Testis (tissue), 3 donors: Measurements from ENCODE around the gene ASTN1. TPM values are rescaled to one million over a fixed set of nuclear protein-coding genes. Genes with fewer than 3 reads are reported as not detected.

Experiments used
- DNase-seq: peaks from one replicate; pipeline ENCODE4 v3.0.0-alpha.2; 2019
- H3K27ac ChIP-seq, 2 donors: fragments of 200-600 bp; sonication (generic); one replicate each; pipeline ENCODE4 v1.5.1; 2019
- H3K27me3 ChIP-seq: fragments of 200-600 bp; sonication (generic); one replicate; pipeline ENCODE4 v1.5.1; 2019
- H3K36me3 ChIP-seq: fragments of 200-600 bp; sonication (generic); one replicate; pipeline ENCODE4 v1.5.1; 2017; ENCODE audit warnings: low read depth; ENCODE audit errors: missing control alignments
- H3K4me1 ChIP-seq: fragments of 200-600 bp; sonication (generic); one replicate; pipeline ENCODE4 v1.5.1; 2019
- H3K4me3 ChIP-seq, 2 donors: fragments of 200-600 bp; sonication (generic); one replicate each; pipeline ENCODE4 v1.5.1; 2017 to 2019
- H3K9me3 ChIP-seq: fragments of 200-600 bp; sonication (generic); one replicate; pipeline ENCODE4 v1.5.1; 2017
- POLR2A ChIP-seq: fragments of 450-650 bp; IDR thresholded peaks from one replicate; pipeline ENCODE4 v1.6.1; 2017; ENCODE audit warnings: antibody characterized with exemption, mild to moderate bottlenecking, moderate library complexity
- WGBS, 2 donors: methylation state at CpG; one replicate each; pipeline ENCODE4 v1.1.5; 2018; 5-methylcytosine and 5-hydroxymethylcytosine counted together
- intact Hi-C: fragments of 100-400 bp; cut with DNase I; formaldehyde crosslinking; loops from one replicate; pipeline ENCODE4 v1.15.1; 2023; ENCODE audit warnings: low total_unique reads
- polyA plus RNA-seq: library from polyadenylated mRNA; stranded (reverse); fragments of 350-450 nt; fragmentation: Illumina TruSeq; extraction: RNeasy Lipid Tissue Mini Kit (QIAGEN cat#74804); gene quantifications from one replicate; pipeline ENCODE4 v1.2.3, GENCODE V29; 2014; ENCODE audit warnings: low read depth, low replicate concordance; ENCODE audit not compliant: insufficient read depth
- total RNA-seq, 2 donors: library from RNA; depleted of rRNA; stranded (reverse); fragments of >200 nt; gene quantifications; one replicate each; pipeline ENCODE4 v1.2.3, GENCODE V29; 2016
- TF ChIP-seq, protein P1 (sequence below), 3 experiments: fragments of 450-650 bp in 2 of 3; fragments of 200-600 bp in 1 of 3; sonication (generic) in 1 of 3; IDR thresholded peaks; one replicate each; pipeline ENCODE4 v1.5.1; 2016 to 2019; ENCODE audit warnings: antibody characterized with exemption in 3 of 3, mild to moderate bottlenecking in 2 of 3, moderate library complexity in 1 of 3

The ASTN1 gene
- total and polyA plus RNA-seq, 3 donors from 2014 or later: 1.2 to 2.7 (median 2.1) TPM

DNA sequence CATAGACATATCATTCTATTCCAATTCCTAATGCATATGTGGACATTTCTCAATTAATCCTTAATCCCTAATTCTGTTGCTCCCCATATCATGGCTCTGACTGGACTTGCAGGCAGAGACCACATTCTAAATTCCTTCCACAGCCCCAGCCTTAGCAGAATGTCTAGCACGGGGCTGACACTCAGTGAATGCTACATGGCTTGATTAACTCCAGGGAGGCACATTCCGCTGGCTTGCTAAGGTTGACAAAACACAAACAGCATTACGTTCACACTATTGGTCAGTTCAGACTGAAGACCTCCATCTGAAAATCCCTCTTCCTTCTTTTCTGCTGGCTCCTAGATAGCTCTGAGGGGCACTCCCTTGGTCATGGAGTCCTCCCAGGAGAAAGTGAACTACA lies 119.4 kb downstream of the ASTN1 start:
- intact Hi-C loops: no loop called here
- H3K9me3 ChIP-seq: no peaks in the 10 kb centered on the region
- no peak overlapping the region for H3K4me3 ChIP-seq
- TF ChIP-seq, protein P1, sequence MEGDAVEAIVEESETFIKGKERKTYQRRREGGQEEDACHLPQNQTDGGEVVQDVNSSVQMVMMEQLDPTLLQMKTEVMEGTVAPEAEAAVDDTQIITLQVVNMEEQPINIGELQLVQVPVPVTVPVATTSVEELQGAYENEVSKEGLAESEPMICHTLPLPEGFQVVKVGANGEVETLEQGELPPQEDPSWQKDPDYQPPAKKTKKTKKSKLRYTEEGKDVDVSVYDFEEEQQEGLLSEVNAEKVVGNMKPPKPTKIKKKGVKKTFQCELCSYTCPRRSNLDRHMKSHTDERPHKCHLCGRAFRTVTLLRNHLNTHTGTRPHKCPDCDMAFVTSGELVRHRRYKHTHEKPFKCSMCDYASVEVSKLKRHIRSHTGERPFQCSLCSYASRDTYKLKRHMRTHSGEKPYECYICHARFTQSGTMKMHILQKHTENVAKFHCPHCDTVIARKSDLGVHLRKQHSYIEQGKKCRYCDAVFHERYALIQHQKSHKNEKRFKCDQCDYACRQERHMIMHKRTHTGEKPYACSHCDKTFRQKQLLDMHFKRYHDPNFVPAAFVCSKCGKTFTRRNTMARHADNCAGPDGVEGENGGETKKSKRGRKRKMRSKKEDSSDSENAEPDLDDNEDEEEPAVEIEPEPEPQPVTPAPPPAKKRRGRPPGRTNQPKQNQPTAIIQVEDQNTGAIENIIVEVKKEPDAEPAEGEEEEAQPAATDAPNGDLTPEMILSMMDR (IDR thresholded peaks at IDR 0.05): no peak
- no peak for TF ChIP-seq POLR2A
- H3K36me3 ChIP-seq: no peaks in the 10 kb centered on the region
- H3K27ac ChIP-seq: no peak overlapping the region
- H3K4me1 ChIP-seq: no peaks in the 10 kb centered on the region
- 88% methylated on average over 3 of the region's 3 CpGs for WGBS, 2 donors
- H3K27me3 ChIP-seq: no peaks in the 10 kb centered on the region
- DNase-seq: no peak

DNA sequence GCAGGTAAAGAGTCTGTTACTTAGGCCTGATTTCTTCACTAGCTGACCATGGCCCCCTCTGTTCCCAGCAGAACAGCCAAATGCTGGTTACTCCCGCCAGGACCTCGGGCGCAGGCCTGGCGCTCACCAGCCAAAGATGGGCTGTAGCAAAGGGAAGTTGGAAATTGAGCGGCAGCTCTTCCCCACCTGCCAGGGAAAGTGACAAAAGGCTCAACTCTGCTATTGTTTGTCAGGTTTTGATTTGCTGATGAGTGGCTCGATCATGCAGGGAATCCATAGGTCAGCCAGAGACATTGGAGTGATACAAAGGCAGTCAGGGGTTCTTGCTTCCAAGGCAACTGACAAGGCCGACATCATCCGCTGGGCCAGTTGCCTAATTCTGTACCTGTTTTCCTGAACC lies 120.1 kb downstream of the ASTN1 start:
- 85 to 89% methylated on average over 8 of the region's 8 CpGs for WGBS, 2 donors
- Histone ChIP-seq H3K9me3 (no peaks in the 10 kb centered on the region), H3K4me1 (no peaks in the 10 kb centered on the region), H3K27me3 (no peaks in the 10 kb centered on the region), H3K27ac (no peak overlapping the region), H3K36me3 (no peaks in the 10 kb centered on the region), H3K4me3 (no peak overlapping the region)
- TF ChIP-seq, protein P1 (IDR thresholded peaks at IDR 0.05): no peak
- TF ChIP-seq POLR2A: no peak
- no peak for DNase-seq
- intact Hi-C loops: no loop called here

DNA sequence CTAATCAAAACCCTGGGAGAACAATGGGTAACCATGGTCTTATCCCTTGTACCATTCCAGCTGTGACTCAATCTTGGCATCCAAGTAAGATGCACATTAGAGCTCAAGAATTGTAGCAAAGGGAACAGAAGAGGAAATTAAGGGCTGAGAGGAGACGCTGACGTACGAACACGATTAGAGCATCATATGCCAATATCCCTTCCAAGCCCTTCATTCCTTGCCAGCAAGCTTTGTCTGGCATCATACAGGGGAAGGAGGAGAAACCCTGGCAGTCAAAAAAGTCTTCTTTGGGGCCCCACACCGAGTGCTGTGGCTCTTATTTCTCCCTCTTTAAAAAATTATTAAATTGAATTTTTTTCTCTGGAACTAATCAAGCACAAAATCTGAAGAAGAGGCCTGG lies 120.9 kb downstream of the ASTN1 start:
- WGBS, 2 donors: 88 to 91% methylated on average over 5 of the region's 5 CpGs
- no peaks in the 10 kb centered on the region for H3K27me3 ChIP-seq
- TF ChIP-seq, protein P1 (IDR thresholded peaks at IDR 0.05): no peak
- TF ChIP-seq POLR2A: no peak
- intact Hi-C loops: no loop called here
- H3K4me3 ChIP-seq: no peak overlapping the region
- no peak overlapping the region for H3K27ac ChIP-seq
- no peaks in the 10 kb centered on the region for H3K36me3 ChIP-seq
- H3K9me3 ChIP-seq: no peaks in the 10 kb centered on the region
- DNase-seq: no peak
- H3K4me1 ChIP-seq: no peaks in the 10 kb centered on the region

DNA sequence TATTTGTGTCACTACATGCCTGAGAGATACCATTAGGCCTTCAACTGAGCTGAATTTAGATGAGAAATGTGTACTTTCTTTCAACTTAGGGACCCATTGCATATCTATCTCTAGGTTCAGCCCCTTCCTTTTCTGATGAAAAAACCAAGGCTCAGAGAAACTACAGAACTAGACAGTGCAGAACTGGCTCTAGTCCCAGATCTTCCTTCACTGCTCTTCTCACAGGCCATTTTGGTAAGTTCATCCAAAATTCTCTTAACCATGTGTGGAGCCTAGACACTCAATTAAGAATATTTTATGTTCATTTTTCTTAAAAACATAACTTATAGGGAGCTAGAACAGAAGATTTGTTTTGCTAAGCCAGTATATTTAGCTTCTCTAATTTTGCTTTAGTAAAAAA lies 128.9 kb downstream of the ASTN1 start:
- no peaks in the 10 kb centered on the region for H3K36me3 ChIP-seq
- H3K4me3 ChIP-seq: no peak overlapping the region
- no peak overlapping the region for H3K27ac ChIP-seq

DNA sequence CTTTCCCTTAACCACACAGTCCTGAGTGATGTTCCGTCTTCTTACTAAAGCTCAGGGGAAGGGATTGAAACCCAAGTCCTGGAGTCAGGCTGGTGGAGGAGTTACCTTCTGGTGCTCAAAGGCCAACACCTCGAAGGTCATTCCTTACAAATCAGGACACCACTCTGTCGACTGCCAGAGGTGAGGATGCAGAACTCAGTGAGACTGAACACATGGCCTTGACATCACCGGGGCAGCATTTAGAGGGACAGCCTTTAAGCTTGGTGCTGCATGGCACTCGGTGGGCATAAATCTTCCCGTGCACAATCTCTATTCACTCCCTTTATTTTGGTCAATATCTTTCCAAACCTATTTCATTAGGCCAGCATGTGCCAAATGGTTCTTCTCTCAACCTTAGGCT lies 130.9 kb downstream of the ASTN1 start:
- Histone ChIP-seq H3K4me1 (no peaks in the 10 kb centered on the region), H3K27ac (no peak overlapping the region), H3K27me3 (no peaks in the 10 kb centered on the region), H3K36me3 (no peaks in the 10 kb centered on the region), H3K9me3 (no peaks in the 10 kb centered on the region), H3K4me3 (no peak overlapping the region)
- no peak for TF ChIP-seq POLR2A
- TF ChIP-seq, protein P1 (IDR thresholded peaks at IDR 0.05): no peak
- intact Hi-C loops: no loop called here
- 71 to 81% methylated on average over 5 to 6 of the region's 6 CpGs for WGBS, 2 donors
- no peak for DNase-seq

More for the DNA sequence above, 128.9 kb downstream of the ASTN1 start:
- Histone ChIP-seq H3K27me3 (no peaks in the 10 kb centered on the region), H3K9me3 (no peaks in the 10 kb centered on the region), H3K4me1 (no peaks in the 10 kb centered on the region)
- no peak for DNase-seq
- intact Hi-C loops: no loop called here
- no peak for TF ChIP-seq POLR2A
- TF ChIP-seq, protein P1 (IDR thresholded peaks at IDR 0.05): no peak
